WTC11 (cell line): ENCODE measurements around the gene RAPSN. TPM values are rescaled to one million over a fixed set of nuclear protein-coding genes. Genes with fewer than 3 reads are reported as not detected.

Source experiments
- ATAC-seq: fragments of 200-7000 bp; cut with Tn5 transposase; 2 replicates; pipeline ENCODE4 v1.10.0; 2021; ENCODE audit warnings: mild to moderate bottlenecking, moderate library complexity
- CTCF ChIA-PET: fragments of 300-600 bp; sonication (Branson Sonifier 250); formaldehyde crosslinking; loops from one replicate; lab custom pipeline; 2021; ENCODE audit warnings: antibody characterized with exemption; lab: Charles Lee
- POLR2A ChIA-PET: fragments of 350-600 bp; sonication (Branson Sonifier 250); formaldehyde crosslinking; loops from one replicate; lab custom pipeline; 2021; ENCODE audit warnings: antibody characterized with exemption; lab: Charles Lee
- DNase-seq: peaks from one replicate; pipeline ENCODE4 v3.0.0; 2021; ENCODE audit warnings: low spot score
- H3K27ac Mint-ChIP-seq: 2 replicates; pipeline ENCODE4 v1.8.0; 2021; ENCODE audit warnings: mixed read lengths
- H3K27me3 Mint-ChIP-seq: 2 replicates; pipeline ENCODE4 v1.8.0; 2021; ENCODE audit warnings: low read depth, mild to moderate bottlenecking, moderate library complexity, mixed read lengths
- H3K36me3 Mint-ChIP-seq: 2 replicates; pipeline ENCODE4 v1.8.0; 2021; ENCODE audit warnings: mixed read lengths
- H3K4me1 Mint-ChIP-seq: 2 replicates; pipeline ENCODE4 v1.8.0; 2022; ENCODE audit warnings: mixed read lengths
- H3K4me3 Mint-ChIP-seq: 2 replicates; pipeline ENCODE4 v1.8.0; 2021; ENCODE audit warnings: mild to moderate bottlenecking, moderate library complexity, mixed read lengths
- H3K9me3 Mint-ChIP-seq: 2 replicates; pipeline ENCODE4 v1.8.0; 2021; ENCODE audit warnings: mixed read lengths
- FOXK1 ChIP-seq: sonication (generic); formaldehyde crosslinking; IDR thresholded peaks from 2 replicates; pipeline ENCODE4 v1.8.0; 2022; ENCODE audit warnings: mild to moderate bottlenecking, moderate library complexity, missing genetic modification reagents
- GABPB1 ChIP-seq: sonication (generic); formaldehyde crosslinking; IDR thresholded peaks from 2 replicates; pipeline ENCODE4 v1.8.1; 2023; ENCODE audit warnings: mild to moderate bottlenecking, missing genetic modification reagents
- NFE2L1 ChIP-seq: sonication (generic); formaldehyde crosslinking; IDR thresholded peaks from 2 replicates; pipeline ENCODE4 v1.8.1; 2023; ENCODE audit warnings: missing genetic modification reagents
- NFYB ChIP-seq: sonication (generic); formaldehyde crosslinking; conservative IDR thresholded peaks from 2 replicates; pipeline ENCODE4 v1.8.0; 2022; ENCODE audit warnings: low read depth, missing genetic modification reagents
- SMAD4 ChIP-seq: sonication (generic); formaldehyde crosslinking; IDR thresholded peaks from 2 replicates; pipeline ENCODE4 v1.8.0; 2022; ENCODE audit warnings: mild to moderate bottlenecking, missing genetic modification reagents
- SP1 ChIP-seq: sonication (generic); formaldehyde crosslinking; conservative IDR thresholded peaks from 2 replicates; pipeline ENCODE4 v1.8.1; 2022; ENCODE audit warnings: missing genetic modification reagents
- TEAD1 ChIP-seq: sonication (generic); formaldehyde crosslinking; IDR thresholded peaks from 2 replicates; pipeline ENCODE4 v1.8.0; 2022; ENCODE audit warnings: mild to moderate bottlenecking, missing genetic modification reagents
- ZNF121 ChIP-seq: sonication (generic); formaldehyde crosslinking; IDR thresholded peaks from 2 replicates; pipeline ENCODE4 v1.8.0; 2023; ENCODE audit warnings: missing genetic modification reagents
- ZNF232 ChIP-seq: sonication (generic); formaldehyde crosslinking; IDR thresholded peaks from 2 replicates; pipeline ENCODE4 v1.8.0; 2022; ENCODE audit warnings: mild to moderate bottlenecking, missing genetic modification reagents
- ZNF263 ChIP-seq: sonication (generic); formaldehyde crosslinking; IDR thresholded peaks from 2 replicates; pipeline ENCODE4 v1.8.1; 2022; ENCODE audit warnings: low read depth, mild to moderate bottlenecking, moderate library complexity, missing genetic modification reagents
- ZNF416 ChIP-seq: fragments of 250-450 bp; sonication (Bioruptor Pico); IDR thresholded peaks from 2 replicates; pipeline ENCODE4 v1.9.0; 2021; ENCODE audit warnings: mild to moderate bottlenecking, inconsistent platforms
- total RNA-seq: library from RNA; stranded (reverse); gene quantifications from 3 replicates; pipeline ENCODE4 v1.2.3, GENCODE V29; 2021
- TF ChIP-seq, protein P1 (sequence below): fragments of 250-450 bp; sonication (Bioruptor Pico); IDR thresholded peaks from 2 replicates; pipeline ENCODE4 v1.9.0; 2021; ENCODE audit warnings: mild to moderate bottlenecking
- TF ChIP-seq, protein P2 (sequence below): sonication (generic); formaldehyde crosslinking; IDR thresholded peaks from 2 replicates; pipeline ENCODE4 v1.8.0; 2022; ENCODE audit warnings: mild to moderate bottlenecking, missing genetic modification reagents
- TF ChIP-seq, protein P3 (sequence below): sonication (generic); formaldehyde crosslinking; IDR thresholded peaks from 2 replicates; pipeline ENCODE4 v1.8.1; 2022; ENCODE audit warnings: low read depth, missing genetic modification reagents, borderline replicate concordance
- TF ChIP-seq, protein P4 (sequence below): sonication (generic); formaldehyde crosslinking; IDR thresholded peaks from 2 replicates; pipeline ENCODE4 v1.8.0; 2022; ENCODE audit warnings: mild to moderate bottlenecking, missing genetic modification reagents
- TF ChIP-seq, protein P5 (sequence below): sonication (generic); formaldehyde crosslinking; IDR thresholded peaks from 2 replicates; pipeline ENCODE4 v1.8.0; 2022; ENCODE audit warnings: mild to moderate bottlenecking, missing genetic modification reagents
- TF ChIP-seq, protein P6 (sequence below): sonication (generic); formaldehyde crosslinking; IDR thresholded peaks from 2 replicates; pipeline ENCODE4 v1.8.1; 2022; ENCODE audit warnings: mild to moderate bottlenecking, moderate library complexity, missing genetic modification reagents

RAPSN gene
- total RNA-seq, 1 experiment from 2014 or later = 0.66 TPM

DNA sequence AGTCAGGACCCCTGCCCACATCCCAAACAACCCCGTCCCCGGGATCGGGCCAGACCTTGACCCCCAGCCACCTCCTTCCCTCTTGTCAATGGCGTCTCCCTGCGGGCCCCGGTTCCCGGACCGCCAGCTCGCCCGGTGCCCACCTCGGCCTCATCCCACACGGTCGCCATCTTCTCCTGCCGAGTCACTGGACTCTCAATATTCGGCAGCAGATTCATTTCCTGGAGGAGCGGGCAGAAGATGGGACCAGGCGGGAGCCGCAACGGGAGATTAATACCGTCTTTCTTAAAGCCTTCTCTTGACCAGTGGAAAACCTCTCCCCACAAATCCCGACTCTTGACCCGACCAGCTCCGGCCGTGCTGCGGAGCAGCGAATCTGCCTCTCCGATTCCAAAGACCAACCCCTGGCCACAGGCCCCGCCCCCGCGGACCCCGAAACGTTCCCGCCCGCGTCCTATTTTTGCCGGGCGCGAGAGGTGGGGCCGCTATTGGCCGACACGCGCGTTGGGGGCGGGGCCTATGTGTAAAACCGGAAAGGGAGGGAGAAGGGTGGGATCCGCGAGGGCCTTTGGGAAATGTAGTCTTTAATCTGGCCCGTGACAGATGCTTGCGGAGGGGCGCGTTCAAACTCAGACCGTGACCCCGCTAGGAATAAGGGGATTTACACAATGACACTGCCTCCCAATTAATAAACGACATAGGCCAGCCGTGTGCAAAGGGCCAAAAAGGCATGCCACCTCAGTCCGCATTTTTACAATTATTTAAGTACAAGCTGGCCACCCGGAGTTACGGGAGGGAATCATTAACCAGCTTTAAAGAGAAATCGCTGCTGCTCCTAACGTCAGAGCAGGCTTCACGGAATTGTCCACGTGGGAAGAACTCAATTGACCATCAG is 22.6 kb downstream of the RAPSN start, which contains the start of gene PSMC3:
TSS of gene PSMC3 (minus strand) at position 378 of the 895 bp plus-strand sequence. CDS start at position 218, 160 bp downstream.
- TF ChIP-seq GABPB1 (CRISPR knock-in tag) (peak; percentile 62; the same call in 1 of the 2 replicates), ZNF121 (CRISPR knock-in tag) (no peak), SP1 (CRISPR knock-in tag) (peak; percentile 97), TEAD1 (0 out of 2 replicates have a peak, but pooled peaks have one; percentile 38), NFYB (CRISPR knock-in tag) (0 out of 2 replicates have a peak, but pooled peaks have one; percentile 26), NFE2L1 (CRISPR knock-in tag) (peak; percentile 85; the same call in 1 of the 2 replicates), SMAD4 (CRISPR knock-in tag) (no peak), ZNF416 (CRISPR knock-in tag) (0 out of 2 replicates have a peak, but pooled peaks have one; percentile 25), ZNF232 (0 out of 2 replicates have a peak, but pooled peaks have one; percentile 20), FOXK1 (CRISPR knock-in tag) (0 out of 2 replicates have a peak, but pooled peaks have one; percentile 34)
- TF ChIP-seq, protein P1, sequence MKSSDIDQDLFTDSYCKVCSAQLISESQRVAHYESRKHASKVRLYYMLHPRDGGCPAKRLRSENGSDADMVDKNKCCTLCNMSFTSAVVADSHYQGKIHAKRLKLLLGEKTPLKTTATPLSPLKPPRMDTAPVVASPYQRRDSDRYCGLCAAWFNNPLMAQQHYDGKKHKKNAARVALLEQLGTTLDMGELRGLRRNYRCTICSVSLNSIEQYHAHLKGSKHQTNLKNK (CRISPR knock-in tag) = no peak
- TF ChIP-seq, protein P2, sequence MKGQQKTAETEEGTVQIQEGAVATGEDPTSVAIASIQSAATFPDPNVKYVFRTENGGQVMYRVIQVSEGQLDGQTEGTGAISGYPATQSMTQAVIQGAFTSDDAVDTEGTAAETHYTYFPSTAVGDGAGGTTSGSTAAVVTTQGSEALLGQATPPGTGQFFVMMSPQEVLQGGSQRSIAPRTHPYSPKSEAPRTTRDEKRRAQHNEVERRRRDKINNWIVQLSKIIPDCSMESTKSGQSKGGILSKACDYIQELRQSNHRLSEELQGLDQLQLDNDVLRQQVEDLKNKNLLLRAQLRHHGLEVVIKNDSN (CRISPR knock-in tag) = 0 out of 2 replicates have a peak, but pooled peaks have one; percentile 17
- TF ChIP-seq, protein P3, sequence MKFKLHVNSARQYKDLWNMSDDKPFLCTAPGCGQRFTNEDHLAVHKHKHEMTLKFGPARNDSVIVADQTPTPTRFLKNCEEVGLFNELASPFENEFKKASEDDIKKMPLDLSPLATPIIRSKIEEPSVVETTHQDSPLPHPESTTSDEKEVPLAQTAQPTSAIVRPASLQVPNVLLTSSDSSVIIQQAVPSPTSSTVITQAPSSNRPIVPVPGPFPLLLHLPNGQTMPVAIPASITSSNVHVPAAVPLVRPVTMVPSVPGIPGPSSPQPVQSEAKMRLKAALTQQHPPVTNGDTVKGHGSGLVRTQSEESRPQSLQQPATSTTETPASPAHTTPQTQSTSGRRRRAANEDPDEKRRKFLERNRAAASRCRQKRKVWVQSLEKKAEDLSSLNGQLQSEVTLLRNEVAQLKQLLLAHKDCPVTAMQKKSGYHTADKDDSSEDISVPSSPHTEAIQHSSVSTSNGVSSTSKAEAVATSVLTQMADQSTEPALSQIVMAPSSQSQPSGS (CRISPR knock-in tag) = no peak
- TF ChIP-seq, protein P4, sequence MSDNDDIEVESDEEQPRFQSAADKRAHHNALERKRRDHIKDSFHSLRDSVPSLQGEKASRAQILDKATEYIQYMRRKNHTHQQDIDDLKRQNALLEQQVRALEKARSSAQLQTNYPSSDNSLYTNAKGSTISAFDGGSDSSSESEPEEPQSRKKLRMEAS (CRISPR knock-in tag) = 0 out of 2 replicates have a peak, but pooled peaks have one; percentile 10
- TF ChIP-seq, protein P5, sequence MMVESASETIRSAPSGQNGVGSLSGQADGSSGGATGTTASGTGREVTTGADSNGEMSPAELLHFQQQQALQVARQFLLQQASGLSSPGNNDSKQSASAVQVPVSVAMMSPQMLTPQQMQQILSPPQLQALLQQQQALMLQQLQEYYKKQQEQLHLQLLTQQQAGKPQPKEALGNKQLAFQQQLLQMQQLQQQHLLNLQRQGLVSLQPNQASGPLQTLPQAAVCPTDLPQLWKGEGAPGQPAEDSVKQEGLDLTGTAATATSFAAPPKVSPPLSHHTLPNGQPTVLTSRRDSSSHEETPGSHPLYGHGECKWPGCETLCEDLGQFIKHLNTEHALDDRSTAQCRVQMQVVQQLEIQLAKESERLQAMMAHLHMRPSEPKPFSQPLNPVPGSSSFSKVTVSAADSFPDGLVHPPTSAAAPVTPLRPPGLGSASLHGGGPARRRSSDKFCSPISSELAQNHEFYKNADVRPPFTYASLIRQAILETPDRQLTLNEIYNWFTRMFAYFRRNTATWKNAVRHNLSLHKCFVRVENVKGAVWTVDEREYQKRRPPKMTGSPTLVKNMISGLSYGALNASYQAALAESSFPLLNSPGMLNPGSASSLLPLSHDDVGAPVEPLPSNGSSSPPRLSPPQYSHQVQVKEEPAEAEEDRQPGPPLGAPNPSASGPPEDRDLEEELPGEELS = peak; percentile 21; the same call in 1 of the 2 replicates
- TF ChIP-seq, protein P6, sequence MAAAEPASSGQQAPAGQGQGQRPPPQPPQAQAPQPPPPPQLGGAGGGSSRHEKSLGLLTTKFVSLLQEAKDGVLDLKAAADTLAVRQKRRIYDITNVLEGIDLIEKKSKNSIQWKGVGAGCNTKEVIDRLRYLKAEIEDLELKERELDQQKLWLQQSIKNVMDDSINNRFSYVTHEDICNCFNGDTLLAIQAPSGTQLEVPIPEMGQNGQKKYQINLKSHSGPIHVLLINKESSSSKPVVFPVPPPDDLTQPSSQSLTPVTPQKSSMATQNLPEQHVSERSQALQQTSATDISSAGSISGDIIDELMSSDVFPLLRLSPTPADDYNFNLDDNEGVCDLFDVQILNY (CRISPR knock-in tag) = 0 out of 2 replicates have a peak, but pooled peaks have one; percentile 56
- TF ChIP-seq, all 79 proteins: peak for 12
- H3K4me3 Mint-ChIP-seq = peak within 1 kb of the TSS; percentile 99
- peaks cover 33% of the 10 kb centered on the region for H3K36me3 Mint-ChIP-seq
- DNase-seq = peak; percentile 99
- no peaks in the 10 kb centered on the region for H3K27me3 Mint-ChIP-seq
- peak; percentile 97 for ATAC-seq
- H3K27ac Mint-ChIP-seq = peak within 1 kb of the TSS; percentile 100
- no peaks in the 10 kb centered on the region for H3K9me3 Mint-ChIP-seq
- peaks cover 13% of the 10 kb centered on the region for H3K4me1 Mint-ChIP-seq
- POLR2A ChIA-PET = interaction anchor here (0.5 to 1.7 kb wide), 4 partner anchors 8 to 241 kb away, joined by 3 to 5 read pairs (median 4); partner anchors contain the start of gene DDB2
- CTCF ChIA-PET = interaction anchor here (0.9 to 2.6 kb wide), 7 partner anchors 14 to 247 kb away, joined by 3 to 23 read pairs (median 3); partner anchors contain the start of gene CELF1

DNA sequence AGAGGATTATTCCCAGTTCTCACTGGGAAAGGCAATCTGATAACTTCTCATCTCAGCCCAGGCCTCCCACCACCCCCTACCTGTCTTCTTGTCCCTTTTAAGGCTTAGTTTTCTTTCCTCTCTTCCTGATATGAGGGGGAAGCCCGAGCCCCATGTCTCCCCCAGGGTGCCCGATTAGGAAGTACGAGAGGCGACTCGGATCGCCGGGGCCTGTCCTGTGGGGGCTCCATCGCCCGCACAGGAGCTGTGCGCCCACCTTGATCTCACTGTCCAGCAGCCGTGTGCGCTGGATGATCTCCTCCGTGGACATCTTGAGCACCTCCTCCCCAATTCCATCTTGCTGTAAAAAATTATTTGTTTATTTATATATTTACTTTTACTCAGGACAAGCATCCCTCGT is 23.3 kb downstream of the RAPSN start:
- Mint-ChIP-seq H3K4me1 (peaks cover 13% of the 10 kb centered on the region), H3K9me3 (no peaks in the 10 kb centered on the region)
- POLR2A ChIA-PET = interaction anchor here (0.5 to 1.7 kb wide), 3 partner anchors 9 to 1090 kb away, joined by 3 to 5 read pairs (median 4); partner anchors contain the start of gene DDB2
- DNase-seq = no peak
- TF ChIP-seq ZNF263 (CRISPR knock-in tag) = no peak
- TF ChIP-seq, protein P5 = no peak
- TF ChIP-seq FOXK1 (CRISPR knock-in tag) = no peak
- TF ChIP-seq, all 79 proteins: peak for 0
- Mint-ChIP-seq H3K27me3 (no peaks in the 10 kb centered on the region), H3K27ac (peak overlapping the region; percentile 100), H3K36me3 (peaks cover 38% of the 10 kb centered on the region), H3K4me3 (peak overlapping the region; percentile 99)
- no peak for ATAC-seq
- CTCF ChIA-PET = interaction anchor here (1.2 to 2.6 kb wide), 3 partner anchors 13 to 71 kb away, joined by 3 to 23 read pairs (median 4); no protein-coding TSS in a partner anchor
